ENCODE results near the gene RPL9.
"Not testable (repeated sequence)": the region's sequence is repeated elsewhere in the genome, so short reads cannot be mapped to it uniquely, and the experiment has no call there.

DNA sequence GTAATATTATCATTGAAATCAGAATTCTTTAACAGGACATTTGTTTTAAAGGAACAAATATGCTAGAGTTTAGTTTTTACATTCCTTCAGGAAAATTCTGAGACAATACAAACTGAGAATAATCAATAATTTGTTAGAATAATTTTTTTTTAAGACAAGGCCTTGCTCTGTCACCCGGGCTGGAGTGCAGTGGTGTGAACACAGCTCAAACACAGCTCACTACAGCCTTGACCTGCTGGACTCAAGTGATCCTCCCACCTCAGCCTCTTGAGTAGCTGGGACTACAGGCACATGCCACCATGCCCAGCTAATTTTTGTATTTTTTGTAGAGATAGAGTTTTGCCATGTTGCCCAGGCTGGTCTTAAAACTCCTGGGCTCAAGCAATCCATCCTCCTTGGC is 33.4 kb downstream of the RPL9 start:
- TF ChIP-seq, protein P1, sequence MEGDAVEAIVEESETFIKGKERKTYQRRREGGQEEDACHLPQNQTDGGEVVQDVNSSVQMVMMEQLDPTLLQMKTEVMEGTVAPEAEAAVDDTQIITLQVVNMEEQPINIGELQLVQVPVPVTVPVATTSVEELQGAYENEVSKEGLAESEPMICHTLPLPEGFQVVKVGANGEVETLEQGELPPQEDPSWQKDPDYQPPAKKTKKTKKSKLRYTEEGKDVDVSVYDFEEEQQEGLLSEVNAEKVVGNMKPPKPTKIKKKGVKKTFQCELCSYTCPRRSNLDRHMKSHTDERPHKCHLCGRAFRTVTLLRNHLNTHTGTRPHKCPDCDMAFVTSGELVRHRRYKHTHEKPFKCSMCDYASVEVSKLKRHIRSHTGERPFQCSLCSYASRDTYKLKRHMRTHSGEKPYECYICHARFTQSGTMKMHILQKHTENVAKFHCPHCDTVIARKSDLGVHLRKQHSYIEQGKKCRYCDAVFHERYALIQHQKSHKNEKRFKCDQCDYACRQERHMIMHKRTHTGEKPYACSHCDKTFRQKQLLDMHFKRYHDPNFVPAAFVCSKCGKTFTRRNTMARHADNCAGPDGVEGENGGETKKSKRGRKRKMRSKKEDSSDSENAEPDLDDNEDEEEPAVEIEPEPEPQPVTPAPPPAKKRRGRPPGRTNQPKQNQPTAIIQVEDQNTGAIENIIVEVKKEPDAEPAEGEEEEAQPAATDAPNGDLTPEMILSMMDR (IDR thresholded peaks at IDR 0.05) = not testable (repeated sequence)
- TF ChIP-seq ZFX (IDR thresholded peaks at IDR 0.05; ENCODE audit: borderline replicate concordance) = not testable (repeated sequence)

Measured in 22Rv1 (cell line).